NB4 (cell line): Measurements from ENCODE around the gene RELA.
A peak's percentile ranks its signal among the peaks of the same experiment; 100 is the strongest.
"Not testable (repeated sequence)": the region's sequence is repeated elsewhere in the genome, so short reads cannot be mapped to it uniquely, and the experiment has no call there.

Source experiments
- DNase-seq: peaks from one replicate; pipeline ENCODE4 v3.0.0; 2010; ENCODE audit warnings: low read depth
- H3K4me3 ChIP-seq: one replicate; pipeline ENCODE4 v1.5.1; 2011; ENCODE audit warnings: mild to moderate bottlenecking, low read depth, low read length, moderate library complexity
- MAX ChIP-seq: IDR thresholded peaks from 2 replicates; pipeline ENCODE4 v1.6.1; 2011; ENCODE audit warnings: low read depth, low read length
- MYC ChIP-seq: IDR thresholded peaks from 2 replicates; pipeline ENCODE4 v1.6.1; 2011; ENCODE audit warnings: low read depth, low read length
- POLR2A ChIP-seq: IDR thresholded peaks from 2 replicates; pipeline ENCODE4 v1.6.1; 2011; ENCODE audit warnings: mild to moderate bottlenecking; ENCODE audit not compliant: insufficient read length; ENCODE audit errors: extremely low read depth
- TF ChIP-seq, protein P1 (sequence below): IDR thresholded peaks from one replicate; pipeline ENCODE4 v1.5.1; 2012; ENCODE audit warnings: low read depth, low read length

Gene RELA

DNA sequence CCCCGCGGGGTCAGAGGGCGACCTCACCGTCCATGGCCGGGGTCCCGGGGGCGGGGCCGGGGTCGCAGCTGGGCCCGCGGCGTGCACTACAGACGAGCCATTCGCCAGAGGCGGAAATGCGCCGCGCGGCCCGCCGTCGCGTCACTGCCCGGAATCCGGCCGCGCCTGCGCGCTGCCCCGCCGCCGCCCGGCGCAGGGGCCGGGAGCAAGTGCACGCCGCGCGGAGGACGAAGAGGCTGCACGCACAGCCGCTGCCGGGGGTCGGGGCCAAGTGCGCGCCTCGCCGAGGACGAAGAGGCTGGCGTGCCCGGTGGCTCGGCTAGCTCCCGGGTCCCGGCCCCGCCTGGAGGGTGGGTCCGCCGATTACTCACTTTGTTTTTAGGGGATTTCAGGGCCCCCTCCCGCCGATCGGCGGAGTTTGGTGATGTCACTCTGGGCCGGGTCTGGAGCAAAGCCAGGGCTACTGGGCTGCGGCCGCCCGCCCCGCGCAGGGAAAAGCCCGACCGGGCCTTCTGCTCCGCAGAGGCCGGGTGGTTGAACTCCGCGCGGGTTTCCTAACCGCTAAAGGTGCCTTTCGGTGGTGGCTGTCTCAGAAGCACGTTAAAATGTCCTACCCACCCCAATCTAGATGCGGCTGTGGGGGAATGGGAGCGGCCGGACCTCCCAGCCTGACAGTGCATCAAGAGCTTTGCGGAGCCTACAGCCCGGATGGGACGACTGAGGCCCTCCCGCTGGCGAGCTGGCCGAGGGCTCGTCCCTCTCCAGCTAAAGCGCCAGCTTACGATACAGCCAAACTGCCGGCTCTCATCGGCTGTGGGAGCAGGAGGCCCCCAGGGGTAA lies at the start of gene RELA:
Gene RELA, minus strand, starts transcription at position 118 of the 840 bp plus-strand sequence. Its CDS starts 84 bp downstream, at position 34.
- peak within 1 kb of the TSS; percentile 99 for H3K4me3 ChIP-seq

DNA sequence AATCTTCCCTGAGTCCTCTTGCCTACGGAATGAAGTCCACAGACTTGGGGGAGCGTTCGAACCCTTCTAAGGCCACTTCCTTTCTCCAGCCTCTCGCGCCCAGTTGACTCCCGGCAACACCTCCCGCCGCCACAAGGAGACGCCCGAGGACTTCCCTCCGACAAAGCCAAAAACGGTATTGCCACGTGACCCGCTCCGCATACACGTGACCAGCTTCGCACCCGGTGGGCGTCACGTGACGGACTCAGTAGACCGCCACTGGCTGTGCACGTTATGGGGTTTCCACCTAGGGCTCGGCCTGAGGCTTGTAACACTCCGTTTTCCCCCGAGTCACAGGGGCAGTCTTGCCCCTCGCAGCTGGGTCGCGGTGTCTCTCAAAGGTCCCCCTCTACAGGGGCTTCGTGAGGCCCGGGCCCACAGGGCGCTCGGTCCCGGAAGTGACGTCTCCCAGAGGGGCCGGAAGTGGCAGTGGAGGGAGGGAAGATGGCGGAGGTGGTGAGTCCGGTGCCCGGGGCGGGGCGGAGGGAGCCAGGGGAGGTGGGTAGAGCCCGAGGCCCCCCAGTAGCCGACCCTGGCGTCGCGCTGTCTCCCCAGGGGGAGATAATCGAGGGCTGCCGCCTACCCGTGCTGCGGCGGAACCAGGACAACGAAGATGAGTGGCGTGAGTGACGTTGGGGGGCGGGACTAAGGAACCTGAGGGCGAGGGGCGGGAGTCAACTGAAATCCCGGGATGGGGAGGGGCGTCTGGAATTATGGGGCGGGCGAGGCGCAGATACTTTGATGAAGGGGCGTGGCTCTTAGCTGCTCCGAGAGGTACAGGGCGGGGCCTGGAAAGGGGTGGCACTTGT lies 49.3 kb upstream of the RELA start, which contains the start of gene KAT5:
Gene KAT5, plus strand, starts transcription at position 468 of the 848 bp plus-strand sequence. Its CDS starts 16 bp downstream, at position 484.
- TF ChIP-seq MYC = peak; percentile 96
- TF ChIP-seq, protein P1, sequence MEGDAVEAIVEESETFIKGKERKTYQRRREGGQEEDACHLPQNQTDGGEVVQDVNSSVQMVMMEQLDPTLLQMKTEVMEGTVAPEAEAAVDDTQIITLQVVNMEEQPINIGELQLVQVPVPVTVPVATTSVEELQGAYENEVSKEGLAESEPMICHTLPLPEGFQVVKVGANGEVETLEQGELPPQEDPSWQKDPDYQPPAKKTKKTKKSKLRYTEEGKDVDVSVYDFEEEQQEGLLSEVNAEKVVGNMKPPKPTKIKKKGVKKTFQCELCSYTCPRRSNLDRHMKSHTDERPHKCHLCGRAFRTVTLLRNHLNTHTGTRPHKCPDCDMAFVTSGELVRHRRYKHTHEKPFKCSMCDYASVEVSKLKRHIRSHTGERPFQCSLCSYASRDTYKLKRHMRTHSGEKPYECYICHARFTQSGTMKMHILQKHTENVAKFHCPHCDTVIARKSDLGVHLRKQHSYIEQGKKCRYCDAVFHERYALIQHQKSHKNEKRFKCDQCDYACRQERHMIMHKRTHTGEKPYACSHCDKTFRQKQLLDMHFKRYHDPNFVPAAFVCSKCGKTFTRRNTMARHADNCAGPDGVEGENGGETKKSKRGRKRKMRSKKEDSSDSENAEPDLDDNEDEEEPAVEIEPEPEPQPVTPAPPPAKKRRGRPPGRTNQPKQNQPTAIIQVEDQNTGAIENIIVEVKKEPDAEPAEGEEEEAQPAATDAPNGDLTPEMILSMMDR = peak; percentile 96
- peak; percentile 100 for TF ChIP-seq MAX
- TF ChIP-seq POLR2A = peak; percentile 55
- peak within 1 kb of the TSS; percentile 74 for H3K4me3 ChIP-seq
- peak; percentile 99 for DNase-seq

More for the DNA sequence above, at the start of gene RELA:
- DNase-seq = peak; percentile 95
- TF ChIP-seq POLR2A = peak; percentile 54
- TF ChIP-seq, protein P1 = no peak

GRCh38 chr11:65710421-65710820 lies 47.7 kb upstream of the RELA start:
- TF ChIP-seq POLR2A (no peak), MAX (no peak), MYC (no peak)
- TF ChIP-seq, protein P1 = no peak
- DNase-seq = peak; percentile 56
- no peak overlapping the region for H3K4me3 ChIP-seq

DNA sequence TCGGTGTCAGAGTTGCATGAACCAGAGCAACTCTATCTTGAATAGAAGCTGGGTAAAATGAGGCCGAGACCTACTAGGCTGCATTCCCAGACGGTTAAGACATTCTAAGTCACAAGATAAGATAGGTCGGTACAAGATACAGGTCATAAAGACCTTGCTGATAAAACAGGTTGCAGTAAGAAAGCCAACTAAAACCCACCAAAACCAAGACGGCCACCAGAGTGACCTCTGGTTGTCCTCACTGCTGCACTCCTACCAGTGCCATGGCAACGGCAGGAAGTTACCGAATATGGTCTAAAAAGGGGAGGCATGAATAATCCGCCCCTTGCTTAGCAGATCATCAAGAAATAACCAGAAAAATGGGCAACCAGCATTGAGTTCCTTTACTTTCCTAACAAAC lies 46.9 kb upstream of the RELA start:
- TF ChIP-seq, protein P1 = no peak
- TF ChIP-seq MAX (no peak), MYC (no peak), POLR2A (no peak)
- no peak overlapping the region for H3K4me3 ChIP-seq
- peak; percentile 63 for DNase-seq

DNA sequence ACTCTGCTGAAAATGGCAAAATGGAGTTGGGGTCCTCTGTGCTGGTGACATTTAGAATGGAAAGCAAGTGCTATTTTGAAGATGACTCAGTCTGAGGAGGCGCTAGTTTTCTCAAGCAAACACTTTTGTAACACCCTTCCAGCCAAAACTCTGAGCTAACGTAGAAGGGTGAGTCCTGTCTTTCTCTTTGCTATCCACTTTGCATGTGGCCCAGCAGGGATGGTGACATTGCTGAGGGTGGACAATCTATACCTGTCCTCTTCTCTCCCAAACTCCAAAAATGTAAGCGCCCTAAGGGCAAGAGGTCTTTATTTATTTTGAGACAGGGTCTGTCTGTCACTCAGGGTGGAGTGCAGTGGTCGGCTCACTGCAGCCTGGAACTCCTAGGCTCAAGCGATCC lies 45.7 kb upstream of the RELA start:
- TF ChIP-seq MAX = no peak
- H3K4me3 ChIP-seq = no peak overlapping the region
- DNase-seq = peak; percentile 17

- not testable (repeated sequence) for H3K4me3 ChIP-seq, DNase-seq
Observed at GRCh38 chr11:65707002-65707401, 44.3 kb upstream of the RELA start.
